Chondrocyte (in vitro differentiated cells): ENCODE data around the gene OTOR. TPM values are rescaled to one million over a fixed set of nuclear protein-coding genes. Genes with fewer than 3 reads are reported as not detected.

ENCODE experiments used
- DNase-seq: peaks from one replicate; pipeline ENCODE4 v3.0.0; 2021; ENCODE audit warnings: mixed read lengths, low spot score
- H3K27ac Mint-ChIP-seq: one replicate; pipeline ENCODE4 v1.8.0; 2021; ENCODE audit warnings: mild to moderate bottlenecking, moderate library complexity, mixed read lengths; ENCODE audit not compliant: unreplicated experiment
- H3K27me3 Mint-ChIP-seq: 2 replicates; pipeline ENCODE4 v1.8.0; 2021; ENCODE audit warnings: low read depth, mixed read lengths
- H3K36me3 Mint-ChIP-seq: 2 replicates; pipeline ENCODE4 v1.8.0; 2021; ENCODE audit warnings: low read depth, mixed read lengths
- H3K4me1 Mint-ChIP-seq: 2 replicates; pipeline ENCODE4 v1.8.0; 2021; ENCODE audit warnings: low read depth, mild to moderate bottlenecking, mixed read lengths
- H3K4me3 Mint-ChIP-seq: one replicate; pipeline ENCODE4 v1.8.0; 2021; ENCODE audit warnings: mild to moderate bottlenecking, moderate library complexity, mixed read lengths; ENCODE audit not compliant: unreplicated experiment
- H3K9me3 Mint-ChIP-seq: 2 replicates; pipeline ENCODE4 v1.8.0; 2021; ENCODE audit warnings: low read depth, mixed read lengths
- CTCF ChIP-seq: fragments of 200-600 bp; sonication (generic); IDR thresholded peaks from 2 replicates; pipeline ENCODE4 v1.5.0; 2021; ENCODE audit warnings: antibody characterized with exemption, mild to moderate bottlenecking, moderate library complexity
- total RNA-seq: library from RNA; stranded (reverse); gene quantifications from 3 replicates; pipeline ENCODE4 v1.2.1, GENCODE V29; 2021

OTOR gene
- total RNA-seq, 1 donor from 2014 or later = not detected

DNA sequence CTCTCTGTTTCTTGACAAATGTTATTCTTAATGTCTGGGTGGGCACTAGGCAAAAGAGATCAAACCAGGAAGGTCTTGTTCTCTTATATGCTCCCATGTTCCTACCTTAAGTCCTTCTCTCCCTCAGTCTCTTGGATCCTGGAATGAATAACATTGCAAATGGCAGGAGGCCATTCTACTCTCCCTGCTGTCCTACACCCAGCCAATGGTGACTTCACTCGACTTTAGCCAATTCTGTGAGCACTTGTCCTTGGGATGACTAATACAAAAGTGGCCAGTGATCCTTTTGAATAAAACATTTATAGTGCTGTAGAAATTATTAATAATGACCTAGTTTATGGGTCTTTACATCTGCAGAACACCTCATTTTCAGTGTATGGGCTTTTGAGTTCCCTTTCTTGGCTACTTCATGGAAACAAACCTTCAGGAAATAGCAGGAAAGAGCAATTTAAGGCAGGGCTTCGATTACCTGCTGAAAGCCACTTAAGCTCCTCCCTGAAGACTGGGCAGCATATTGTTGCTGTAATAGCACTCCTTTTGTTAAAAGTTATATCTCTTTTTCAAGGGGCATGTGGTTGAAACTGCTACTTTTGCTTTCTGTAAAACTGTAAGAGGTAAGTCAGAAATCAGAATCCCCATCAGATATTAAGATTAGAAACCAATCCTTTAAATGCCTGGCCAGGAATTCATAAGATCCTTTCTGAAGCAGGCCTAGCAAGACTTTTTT is 10.5 kb downstream of the OTOR start:
- H3K27me3 Mint-ChIP-seq = peaks cover 26% of the 10 kb centered on the region
- peaks cover 3% of the 10 kb centered on the region for H3K4me1 Mint-ChIP-seq
- no peaks in the 10 kb centered on the region for H3K9me3 Mint-ChIP-seq
- no peak for DNase-seq
- no peak overlapping the region for H3K4me3 Mint-ChIP-seq
- no peaks in the 10 kb centered on the region for H3K36me3 Mint-ChIP-seq
- TF ChIP-seq CTCF = no peak
- no peak overlapping the region for H3K27ac Mint-ChIP-seq

GRCh38 chr20:16759181-16759563 is 11.0 kb downstream of the OTOR start:
- TF ChIP-seq CTCF = no peak
- Mint-ChIP-seq H3K36me3 (no peaks in the 10 kb centered on the region), H3K4me1 (peaks cover 3% of the 10 kb centered on the region), H3K27me3 (peaks cover 31% of the 10 kb centered on the region), H3K4me3 (no peak overlapping the region), H3K27ac (no peak overlapping the region), H3K9me3 (no peaks in the 10 kb centered on the region)
- no peak for DNase-seq

DNA sequence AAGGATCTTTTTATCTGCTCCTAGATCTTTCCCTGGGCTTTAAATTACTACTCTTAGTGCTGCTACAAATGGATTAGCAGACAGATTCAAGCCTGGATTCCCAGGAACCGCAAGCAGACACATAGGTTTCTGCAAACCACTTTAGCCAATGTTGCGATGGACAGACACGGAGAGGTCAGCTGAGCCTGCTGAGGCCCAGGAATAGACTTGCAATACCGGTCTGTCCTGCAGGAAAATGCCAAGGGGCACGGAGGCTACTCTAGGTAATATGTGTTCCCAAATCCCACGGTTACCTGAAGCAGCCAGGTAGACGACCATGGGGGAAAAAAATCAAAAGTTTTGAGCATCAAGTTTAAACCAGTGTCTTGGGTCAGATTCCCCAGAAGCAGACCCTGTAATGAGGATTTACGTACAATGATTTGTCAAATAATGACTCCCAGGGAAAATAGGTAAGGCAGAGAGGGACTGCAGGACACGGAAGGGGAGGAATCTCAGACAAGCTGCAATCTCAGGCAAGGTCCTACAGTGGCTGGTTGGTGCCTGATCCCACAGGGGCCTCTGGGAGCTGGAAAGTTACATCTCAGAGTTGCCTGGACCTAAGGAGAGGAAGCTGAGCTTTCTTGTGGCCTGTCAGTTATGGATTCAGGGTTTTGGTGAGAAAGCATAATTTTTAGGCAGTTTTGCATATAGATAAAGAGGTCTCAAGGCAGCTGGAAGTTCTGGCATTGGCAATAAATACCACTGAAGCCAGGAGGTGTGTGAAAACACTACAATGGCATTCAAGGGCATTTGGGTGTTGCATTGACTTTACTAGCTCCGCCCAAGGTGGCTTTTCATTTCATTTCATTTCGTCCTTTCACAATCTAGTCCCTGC is 12.5 kb downstream of the OTOR start:
- DNase-seq = no peak
- Mint-ChIP-seq H3K27ac (no peak overlapping the region), H3K4me1 (peaks cover 3% of the 10 kb centered on the region), H3K9me3 (no peaks in the 10 kb centered on the region), H3K27me3 (peaks cover 36% of the 10 kb centered on the region), H3K36me3 (no peaks in the 10 kb centered on the region), H3K4me3 (no peak overlapping the region)
- no peak for TF ChIP-seq CTCF

DNA sequence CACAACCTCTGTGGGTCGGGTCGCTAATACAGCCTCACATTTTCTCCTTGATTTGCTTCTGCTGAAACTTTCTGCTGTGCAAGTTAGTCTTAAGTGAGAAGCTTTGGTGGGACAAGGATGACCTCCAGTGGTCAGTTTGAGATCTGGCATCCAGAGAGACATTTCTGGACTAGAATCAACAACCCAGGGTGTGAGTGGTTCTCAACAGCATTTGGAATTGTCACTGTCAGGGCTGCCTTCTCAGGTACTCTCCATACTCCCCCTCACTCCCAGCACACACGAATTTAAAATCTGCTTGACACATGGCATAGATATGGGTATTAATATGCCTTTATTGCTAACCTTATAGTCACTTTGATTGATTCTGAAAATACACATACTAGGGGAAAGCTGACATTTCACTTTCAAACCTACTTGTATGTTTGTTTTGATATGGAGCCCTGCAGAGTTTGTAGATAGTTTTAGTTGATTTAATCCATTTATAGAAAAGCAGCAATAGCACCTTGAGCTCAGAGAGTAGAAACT is 13.2 kb downstream of the OTOR start:
- peak; percentile 90 for TF ChIP-seq CTCF
- H3K27me3 Mint-ChIP-seq = peaks cover 39% of the 10 kb centered on the region
- peaks cover 3% of the 10 kb centered on the region for H3K4me1 Mint-ChIP-seq
- H3K4me3 Mint-ChIP-seq = no peak overlapping the region
- no peak overlapping the region for H3K27ac Mint-ChIP-seq
- H3K9me3 Mint-ChIP-seq = no peaks in the 10 kb centered on the region
- no peak for DNase-seq
- no peaks in the 10 kb centered on the region for H3K36me3 Mint-ChIP-seq

DNA sequence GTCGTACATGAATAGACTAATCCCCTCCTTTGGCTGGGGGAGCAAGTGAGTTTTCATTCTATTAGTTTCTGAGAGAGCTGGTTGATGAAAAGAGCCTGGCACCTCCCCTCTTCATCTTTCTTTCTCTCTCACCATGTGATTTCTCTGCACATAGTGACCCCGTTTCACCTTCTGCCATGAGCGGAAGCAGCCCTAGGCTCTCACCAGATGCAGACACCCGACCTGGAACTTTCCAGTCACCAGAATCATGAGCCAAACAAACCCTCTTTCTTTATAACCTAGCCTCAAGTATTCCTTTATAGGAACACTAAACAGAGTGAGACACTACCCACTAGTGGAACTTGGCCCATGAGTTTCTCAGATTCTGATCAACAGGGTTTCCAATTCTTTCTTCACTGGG is 16.4 kb downstream of the OTOR start:
- H3K9me3 Mint-ChIP-seq = peaks cover 3% of the 10 kb centered on the region
- peaks cover 36% of the 10 kb centered on the region for H3K27me3 Mint-ChIP-seq

More for the DNA sequence above, 16.4 kb downstream of the OTOR start:
- H3K4me1 Mint-ChIP-seq = peaks cover 3% of the 10 kb centered on the region
- no peak for DNase-seq
- no peak for TF ChIP-seq CTCF
- no peak overlapping the region for H3K27ac Mint-ChIP-seq
- peaks cover 2% of the 10 kb centered on the region for H3K36me3 Mint-ChIP-seq
- H3K4me3 Mint-ChIP-seq = no peak overlapping the region
